ENCODE measurements around the gene KCNQ1OT1.

KCNQ1OT1 gene

GRCh38 chr11:2558861-2559526, 140.8 kb downstream of the KCNQ1OT1 start:
- Histone ChIP-seq H3K36me3 (ENCODE audit: control insufficient read depth in 5 of 5, insufficient read depth in 5 of 5, low read length in 5 of 5) (no peaks in the 10 kb centered on the region), H3K9ac (ENCODE audit: low read length in 5 of 5) (no peak overlapping the region), H3K9me3 (ENCODE audit: control insufficient read depth in 5 of 5, low read length in 5 of 5) (peaks cover 0 to 3% (median 0%) of the 10 kb centered on the region in 5 donors), H3K4me3 (ENCODE audit: low read depth in 1 of 5, low read length in 5 of 5) (no peak overlapping the region), H3K27me3 (ENCODE audit: control insufficient read depth in 5 of 5, insufficient read depth in 4 of 5, low read length in 5 of 5) (peaks cover 0 to 2% (median 0%) of the 10 kb centered on the region in 5 donors), H3K4me1 (ENCODE audit: control insufficient read depth in 5 of 5, insufficient read depth in 5 of 5, low read length in 5 of 5) (peaks cover 0 to 16% (median 10%) of the 10 kb centered on the region in 5 donors), H3K27ac (ENCODE audit: low read depth, low read length) (no peak overlapping the region)

- H3K27ac ChIP-seq (ENCODE audit: low read depth, low read length) = no peak overlapping the region
- H3K4me3 ChIP-seq (ENCODE audit: low read depth in 1 of 5, low read length in 5 of 5) = no peak overlapping the region
- H3K27me3 ChIP-seq (ENCODE audit: control insufficient read depth in 5 of 5, insufficient read depth in 4 of 5, low read length in 5 of 5) = peaks cover 0 to 2% (median 0%) of the 10 kb centered on the region in 5 donors
- no peaks in the 10 kb centered on the region for H3K36me3 ChIP-seq (ENCODE audit: control insufficient read depth in 5 of 5, insufficient read depth in 5 of 5, low read length in 5 of 5)
- peaks cover 0 to 3% (median 0%) of the 10 kb centered on the region in 5 donors for H3K9me3 ChIP-seq (ENCODE audit: control insufficient read depth in 5 of 5, low read length in 5 of 5)
- H3K4me1 ChIP-seq (ENCODE audit: control insufficient read depth in 5 of 5, insufficient read depth in 5 of 5, low read length in 5 of 5) = peaks cover 0 to 16% (median 12%) of the 10 kb centered on the region in 5 donors
- no peak overlapping the region for H3K9ac ChIP-seq (ENCODE audit: low read length in 5 of 5)
Measured at GRCh38 chr11:2558397-2558796, 141.4 kb downstream of the KCNQ1OT1 start.

Measured in subcutaneous abdominal adipose tissue (tissue), 5 donors.